GM19025 (cell line): Measurements from ENCODE around the gene NOS1AP.

Experiments used
- ATAC-seq: cut with Tn5 transposase; IDR thresholded peaks from one replicate; pipeline ENCODE4 v1.9.1; 2021; ENCODE audit warnings: mild to moderate bottlenecking, low read depth, moderate library complexity; ENCODE audit not compliant: unreplicated experiment

The NOS1AP gene

GRCh38 chr1:162279136-162279498, 209.6 kb downstream of the NOS1AP start:
- ATAC-seq: no peak

GRCh38 chr1:162281426-162281825, 211.9 kb downstream of the NOS1AP start:
- no peak for ATAC-seq

GRCh38 chr1:162283657-162284056, 214.2 kb downstream of the NOS1AP start:
- no peak for ATAC-seq

GRCh38 chr1:162284206-162284955, 214.9 kb downstream of the NOS1AP start:
- no peak for ATAC-seq

- ATAC-seq: no peak
These were observed 215.7 kb downstream of the NOS1AP start for GRCh38 chr1:162285149-162285561.

GRCh38 chr1:162291000-162291399, 221.5 kb downstream of the NOS1AP start:
- no peak for ATAC-seq

- ATAC-seq: no peak
These were observed 222.9 kb downstream of the NOS1AP start for GRCh38 chr1:162292422-162292849.

GRCh38 chr1:162293073-162293692, 223.7 kb downstream of the NOS1AP start:
- ATAC-seq: no peak

GRCh38 chr1:162294015-162294414, 224.5 kb downstream of the NOS1AP start:
- no peak for ATAC-seq

GRCh38 chr1:162297208-162297607, 227.7 kb downstream of the NOS1AP start:
- peak; percentile 70 for ATAC-seq

- no peak for ATAC-seq
These were observed 228.8 kb downstream of the NOS1AP start for GRCh38 chr1:162298266-162298665.

- ATAC-seq: no peak
These were observed 229.5 kb downstream of the NOS1AP start for GRCh38 chr1:162299018-162299417.

- ATAC-seq: no peak
These were observed 230.8 kb downstream of the NOS1AP start for GRCh38 chr1:162300057-162300917.

GRCh38 chr1:162301696-162302095, 232.2 kb downstream of the NOS1AP start:
- ATAC-seq: no peak

GRCh38 chr1:162302306-162303003, 233.0 kb downstream of the NOS1AP start:
- no peak for ATAC-seq

GRCh38 chr1:162303004-162303344, 233.5 kb downstream of the NOS1AP start:
- ATAC-seq: no peak

- ATAC-seq: no peak
These were observed 235.2 kb downstream of the NOS1AP start for GRCh38 chr1:162304736-162305135.

- no peak for ATAC-seq
These were observed 236.5 kb downstream of the NOS1AP start for GRCh38 chr1:162305969-162306368.

GRCh38 chr1:162310337-162310736, 240.8 kb downstream of the NOS1AP start:
- ATAC-seq: no peak

- ATAC-seq: no peak
These were observed 244.7 kb downstream of the NOS1AP start for GRCh38 chr1:162314206-162314605.

- no peak for ATAC-seq
These were observed 246.2 kb downstream of the NOS1AP start for GRCh38 chr1:162315673-162316072.
